ENCODE data around the gene ARHGAP6. TPM values are rescaled to one million over a fixed set of nuclear protein-coding genes. Genes with fewer than 3 reads are reported as not detected.

Gene ARHGAP6
- total and polyA plus RNA-seq, 2 of the 4 experiments (the other 2 are of a cell fraction): 1.4 to 1.8 TPM

DNA sequence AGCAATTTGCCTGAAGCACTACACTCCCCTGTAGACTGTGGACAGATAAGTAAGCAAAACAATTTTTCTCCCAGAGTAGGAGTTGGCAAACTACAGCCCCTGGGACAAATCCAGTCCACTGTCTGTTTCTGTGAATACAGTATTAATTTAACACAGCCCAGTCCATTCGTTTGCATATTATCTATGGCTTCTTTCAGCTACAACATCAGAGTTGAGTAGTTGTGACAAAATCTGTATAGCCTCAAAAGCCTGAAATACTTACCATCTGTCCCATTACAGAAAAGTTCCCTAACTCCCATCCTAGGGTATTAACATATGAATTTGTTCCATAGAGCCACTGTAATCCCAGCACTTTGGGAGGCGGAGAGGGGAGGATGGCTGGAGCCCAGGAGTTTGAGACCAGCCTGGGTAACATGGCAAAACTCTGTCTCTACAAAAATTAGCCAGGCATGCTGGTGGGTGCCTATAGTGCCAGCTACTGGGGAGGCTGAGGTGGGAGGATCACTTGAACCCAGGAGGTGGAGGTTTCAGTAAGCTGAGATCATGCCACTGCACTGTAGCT, 319.5 kb downstream of the ARHGAP6 start:
- Histone ChIP-seq H3K4me1 (ENCODE audit: control insufficient read depth, insufficient read depth, low read length) (no peaks in the 10 kb centered on the region; the same call in 1 of the 2 replicates), H3K36me3 (ENCODE audit: control insufficient read depth, insufficient read depth, low read length) (no peaks in the 10 kb centered on the region), H3K18ac (ENCODE audit: low read depth, low read length) (no peak overlapping the region), H2BK20ac (ENCODE audit: low read depth, low read length) (no peak overlapping the region), H3K27ac (ENCODE audit: insufficient read depth, low read length) (no peak overlapping the region), H2AK5ac (ENCODE audit: low read depth, low read length) (no peak overlapping the region), H2BK120ac (ENCODE audit: low read depth, low read length) (no peak overlapping the region), H2AFZ (replicated peaks; ENCODE audit: low read length, poor library complexity) (no peak overlapping the region), H4K20me1 (ENCODE audit: insufficient read depth, low read length) (no peaks in the 10 kb centered on the region), H2AK9ac (replicated peaks; ENCODE audit: low read depth, low read length, poor library complexity) (no peak overlapping the region), H3K14ac (replicated peaks; ENCODE audit: low read depth, low read length) (no peak overlapping the region), H4K91ac (ENCODE audit: insufficient read depth, low read depth, low read length) (no peak overlapping the region), H3K56ac (ENCODE audit: extremely low read depth, insufficient read depth, low read length) (no peak overlapping the region), H4K8ac (ENCODE audit: low read depth in 2 of 2, low read length in 2 of 2) (no peak overlapping the region), H3K4me3 (ENCODE audit: insufficient read depth, low read depth, low read length) (no peak overlapping the region), H2BK5ac (ENCODE audit: low read depth, low read length, poor library complexity, severe bottlenecking) (no peak overlapping the region), H3K27me3 (ENCODE audit: control insufficient read depth, insufficient read depth, low read length) (no peaks in the 10 kb centered on the region), H3K9me1 (ENCODE audit: insufficient read depth, low read length) (peaks cover under 1% of the 10 kb centered on the region; the same call in 1 of the 2 replicates), H4K5ac (ENCODE audit: low read depth, low read length) (no peak overlapping the region), H3K79me1 (ENCODE audit: low read depth in 1 of 2, low read length in 2 of 2) (no peaks in the 10 kb centered on the region), H3K9me3 (ENCODE audit: control insufficient read depth, insufficient read depth, low read length) (no peaks in the 10 kb centered on the region), H3K23ac (ENCODE audit: low read depth, low read length) (no peak overlapping the region), H3K4ac (ENCODE audit: low read depth, low read length) (no peak overlapping the region), H3K9ac (ENCODE audit: low read depth, low read length) (no peak overlapping the region), H2BK15ac (ENCODE audit: low read depth, low read length) (no peak overlapping the region), H3K4me2 (ENCODE audit: low read depth, low read length) (no peak overlapping the region)
- ATAC-seq (ENCODE audit: low read depth) (no peak), DNase-seq (no peak)
- CTCF ChIA-PET: no interaction called here
- no CpG with 5 or more reads among the region's 2 CpGs for WGBS, 2 experiments (ENCODE audit: extremely low coverage in 2 of 2, insufficient read length in 1 of 2)
- in situ Hi-C loops (cut with MboI; ENCODE audit: low sequenced_read_pairs): no loop called here
- no TSS peak for BruUV-seq (replicated peaks)
- TF ChIP-seq CHD1 (IDR thresholded peaks at IDR 0.05; ENCODE audit: low read depth, low read length): no peak
- no peak for TF ChIP-seq NFE2L2 (IDR thresholded peaks at IDR 0.05; ENCODE audit: low read depth, low read length)
- no peak for TF ChIP-seq MAZ (IDR thresholded peaks at IDR 0.05; ENCODE audit: borderline replicate concordance, low read depth, low read length)
- no peak for TF ChIP-seq CEBPB (IDR thresholded peaks at IDR 0.05; ENCODE audit: low read depth, low read length)
- TF ChIP-seq SMC3 (IDR thresholded peaks at IDR 0.05; ENCODE audit: low read depth, low read length): no peak
- no peak for TF ChIP-seq RCOR1 (IDR thresholded peaks at IDR 0.05; ENCODE audit: insufficient replicate concordance, low read length)
- TF ChIP-seq FOS (IDR thresholded peaks at IDR 0.05; ENCODE audit: low read depth, low read length): no peak
- no peak for TF ChIP-seq POLR2A (IDR thresholded peaks at IDR 0.05; ENCODE audit: low read depth, low read length)
- TF ChIP-seq, protein P1, sequence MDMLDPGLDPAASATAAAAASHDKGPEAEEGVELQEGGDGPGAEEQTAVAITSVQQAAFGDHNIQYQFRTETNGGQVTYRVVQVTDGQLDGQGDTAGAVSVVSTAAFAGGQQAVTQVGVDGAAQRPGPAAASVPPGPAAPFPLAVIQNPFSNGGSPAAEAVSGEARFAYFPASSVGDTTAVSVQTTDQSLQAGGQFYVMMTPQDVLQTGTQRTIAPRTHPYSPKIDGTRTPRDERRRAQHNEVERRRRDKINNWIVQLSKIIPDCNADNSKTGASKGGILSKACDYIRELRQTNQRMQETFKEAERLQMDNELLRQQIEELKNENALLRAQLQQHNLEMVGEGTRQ (IDR thresholded peaks at IDR 0.05; ENCODE audit: low read depth, low read length): no peak
- TF ChIP-seq BHLHE40 (IDR thresholded peaks at IDR 0.05; ENCODE audit: low read depth, low read length): no peak
- no peak for TF ChIP-seq MAFK (IDR thresholded peaks at IDR 0.05; ENCODE audit: low read depth, low read length)
- POLR2A ChIA-PET (ENCODE audit: unreplicated experiment): no interaction called here
- intact Hi-C loops (cut with micrococcal nuclease): no loop called here
- dilution Hi-C loops (cut with HindIII; ENCODE audit: low sequenced_read_pairs, unreplicated experiment): no loop called here
